Gastrocnemius medialis (tissue), 4 donors: ENCODE measurements around the gene RPL35. TPM values are rescaled to one million over a fixed set of nuclear protein-coding genes. Genes with fewer than 3 reads are reported as not detected.

Source experiments
- ATAC-seq, 2 donors: fragments of 150-250 bp; one replicate each; pipeline ENCODE4 v1.9.1; 2016
- DNase-seq, 2 donors: peaks; one replicate each; pipeline ENCODE4 v3.0.0-alpha.2; 2019
- H3K27ac ChIP-seq, 4 donors: fragments of 200-600 bp; sonication (generic); 1 replicate in 1 of 4; 2 replicates in 3 of 4; pipeline ENCODE4 v1.5.1; 2016 to 2018; ENCODE audit warnings: mild to moderate bottlenecking in 2 of 4, moderate library complexity in 1 of 4
- H3K27me3 ChIP-seq, 3 donors: fragments of 200-600 bp; sonication (generic) in 2 of 3; 1 replicate in 1 of 3; 2 replicates in 2 of 3; pipeline versions ENCODE4 v1.5.1 to v1.6.0; 2016 to 2019; ENCODE audit warnings: mild to moderate bottlenecking in 1 of 3, moderate library complexity in 1 of 3
- H3K36me3 ChIP-seq, 2 donors: fragments of 200-600 bp; sonication (generic) in 1 of 2; one replicate each; pipeline ENCODE4 v1.5.1; 2017 to 2018
- H3K4me1 ChIP-seq, 2 donors: fragments of 200-600 bp; sonication (generic) in 1 of 2; one replicate each; pipeline ENCODE4 v1.5.1; 2016 to 2017; ENCODE audit warnings: mild to moderate bottlenecking in 2 of 2
- H3K4me3 ChIP-seq, 4 donors: fragments of 200-600 bp; sonication (generic) in 3 of 4; 1 replicate in 1 of 4; 2 replicates in 3 of 4; pipeline ENCODE4 v1.5.1; 2016 to 2019; ENCODE audit warnings: mild to moderate bottlenecking in 2 of 4
- H3K9me3 ChIP-seq, 3 donors: fragments of 200-600 bp; sonication (generic) in 2 of 3; 1 replicate in 1 of 3; 2 replicates in 2 of 3; pipeline ENCODE4 v1.5.1; 2016 to 2019
- POLR2A ChIP-seq, 2 donors: fragments of 450-650 bp; IDR thresholded peaks; one replicate each; pipeline ENCODE4 v1.6.1; 2017; ENCODE audit warnings: antibody characterized with exemption in 2 of 2, mild to moderate bottlenecking in 2 of 2, moderate library complexity in 2 of 2
- in situ Hi-C, 4 donors: fragments of 200-750 bp; cut with MboI; loops; one replicate each; pipeline versions ENCODE4 v1.15.0 to v1.8.0; 2017; ENCODE audit warnings: low sequenced_read_pairs in 4 of 4
- intact Hi-C: fragments of 100-400 bp; cut with DNase I; formaldehyde crosslinking; loops from one replicate; pipeline ENCODE4 v1.15.1; 2023; ENCODE audit warnings: low total_unique reads
- total RNA-seq, 4 donors: library from RNA; depleted of rRNA; stranded (reverse); fragments of >200 nt; gene quantifications; one replicate each; pipeline versions ENCODE4 v1.1.0 to v1.2.3, GENCODE V29; 2016
- TF ChIP-seq, protein P1 (sequence below), 5 experiments: fragments of 450-650 bp in 3 of 5; fragments of 200-600 bp in 2 of 5; sonication (generic) in 2 of 5; IDR thresholded peaks in 4 of 5; conservative IDR thresholded peaks in 1 of 5; 1 replicate in 4 of 5; 2 replicates in 1 of 5; pipeline ENCODE4 v1.5.1; 2016 to 2019; ENCODE audit warnings: antibody characterized with exemption in 5 of 5, mild to moderate bottlenecking in 3 of 5, moderate library complexity in 3 of 5

RPL35 gene
- total RNA-seq, 4 donors from 2014 or later = 2,099 to 2,608 (median 2,478) TPM

DNA sequence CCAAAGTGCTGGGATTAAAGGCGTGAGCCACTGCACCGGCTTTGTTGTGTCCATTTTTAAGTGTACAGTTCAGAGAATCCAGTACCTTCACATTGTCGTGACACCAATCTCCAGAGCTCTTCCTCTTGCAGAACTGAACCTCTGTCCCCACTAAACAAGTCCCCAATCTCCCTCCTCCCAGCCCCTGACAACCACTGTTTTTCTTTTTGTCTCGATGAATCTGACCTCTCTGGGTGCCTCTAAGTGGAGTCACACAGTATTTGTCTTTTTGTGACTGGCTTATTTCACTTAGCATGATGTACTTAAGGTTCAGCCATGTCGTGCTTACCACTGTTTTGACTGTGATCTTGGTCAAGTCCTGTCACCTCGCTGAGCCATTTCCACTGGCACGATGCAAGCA is 6.9 kb downstream of the RPL35 start:
- no peak for ATAC-seq
- TF ChIP-seq, protein P1, sequence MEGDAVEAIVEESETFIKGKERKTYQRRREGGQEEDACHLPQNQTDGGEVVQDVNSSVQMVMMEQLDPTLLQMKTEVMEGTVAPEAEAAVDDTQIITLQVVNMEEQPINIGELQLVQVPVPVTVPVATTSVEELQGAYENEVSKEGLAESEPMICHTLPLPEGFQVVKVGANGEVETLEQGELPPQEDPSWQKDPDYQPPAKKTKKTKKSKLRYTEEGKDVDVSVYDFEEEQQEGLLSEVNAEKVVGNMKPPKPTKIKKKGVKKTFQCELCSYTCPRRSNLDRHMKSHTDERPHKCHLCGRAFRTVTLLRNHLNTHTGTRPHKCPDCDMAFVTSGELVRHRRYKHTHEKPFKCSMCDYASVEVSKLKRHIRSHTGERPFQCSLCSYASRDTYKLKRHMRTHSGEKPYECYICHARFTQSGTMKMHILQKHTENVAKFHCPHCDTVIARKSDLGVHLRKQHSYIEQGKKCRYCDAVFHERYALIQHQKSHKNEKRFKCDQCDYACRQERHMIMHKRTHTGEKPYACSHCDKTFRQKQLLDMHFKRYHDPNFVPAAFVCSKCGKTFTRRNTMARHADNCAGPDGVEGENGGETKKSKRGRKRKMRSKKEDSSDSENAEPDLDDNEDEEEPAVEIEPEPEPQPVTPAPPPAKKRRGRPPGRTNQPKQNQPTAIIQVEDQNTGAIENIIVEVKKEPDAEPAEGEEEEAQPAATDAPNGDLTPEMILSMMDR (IDR thresholded peaks at IDR 0.05 in 4 of 5, conservative IDR thresholded peaks at IDR 0.05 in 1 of 5) = no peak
- intact Hi-C loops (no loop called here), in situ Hi-C loops (loop anchor here in 3 of 4 donors (5.0 kb wide), 1 partner anchor 83 kb away; the partner anchor contains the start of gene NR6A1 (in 3 of the 3))
- H3K4me1 ChIP-seq = peaks cover 39 to 42% of the 10 kb centered on the region in 2 donors
- peaks cover 0 to 31% of the 10 kb centered on the region in 2 donors for H3K36me3 ChIP-seq
- DNase-seq = no peak
- H3K9me3 ChIP-seq = no peaks in the 10 kb centered on the region
- H3K27ac ChIP-seq = no peak overlapping the region
- no peak overlapping the region for H3K4me3 ChIP-seq
- H3K27me3 ChIP-seq = no peaks in the 10 kb centered on the region

DNA sequence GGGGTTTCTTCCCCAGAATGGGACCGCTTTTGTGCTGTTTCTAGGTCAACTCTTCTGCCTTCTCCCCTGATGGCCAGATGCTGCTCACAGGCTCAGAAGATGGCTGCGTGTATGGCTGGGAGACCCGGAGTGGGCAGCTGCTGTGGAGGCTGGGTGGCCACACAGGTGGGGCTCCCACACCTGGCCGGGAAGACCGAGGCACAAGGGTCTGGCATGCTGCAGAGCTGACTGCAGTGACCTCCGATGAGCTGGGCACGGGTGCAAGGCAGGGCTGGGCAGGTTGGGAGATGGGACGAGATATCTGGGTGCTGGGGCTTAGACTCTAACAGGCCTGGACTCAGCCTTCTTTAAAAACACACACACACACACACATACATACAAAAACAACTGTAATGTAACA is 7.6 kb downstream of the RPL35 start:
- in situ Hi-C loops = loop anchor here in 2 of 4 donors (5.0 kb wide), 1 partner anchor 82 kb away; the partner anchor contains the start of gene NR6A1 (in 2 of the 2)
- Histone ChIP-seq H3K27ac (no peak overlapping the region), H3K4me3 (no peak overlapping the region), H3K9me3 (no peaks in the 10 kb centered on the region), H3K36me3 (peaks cover 0 to 25% of the 10 kb centered on the region in 2 donors), H3K4me1 (peaks cover 36 to 38% of the 10 kb centered on the region in 2 donors), H3K27me3 (no peaks in the 10 kb centered on the region)
- DNase-seq (no peak), ATAC-seq (no peak)
- intact Hi-C loops = no loop called here
- no peak for TF ChIP-seq POLR2A (IDR thresholded peaks at IDR 0.05)

DNA sequence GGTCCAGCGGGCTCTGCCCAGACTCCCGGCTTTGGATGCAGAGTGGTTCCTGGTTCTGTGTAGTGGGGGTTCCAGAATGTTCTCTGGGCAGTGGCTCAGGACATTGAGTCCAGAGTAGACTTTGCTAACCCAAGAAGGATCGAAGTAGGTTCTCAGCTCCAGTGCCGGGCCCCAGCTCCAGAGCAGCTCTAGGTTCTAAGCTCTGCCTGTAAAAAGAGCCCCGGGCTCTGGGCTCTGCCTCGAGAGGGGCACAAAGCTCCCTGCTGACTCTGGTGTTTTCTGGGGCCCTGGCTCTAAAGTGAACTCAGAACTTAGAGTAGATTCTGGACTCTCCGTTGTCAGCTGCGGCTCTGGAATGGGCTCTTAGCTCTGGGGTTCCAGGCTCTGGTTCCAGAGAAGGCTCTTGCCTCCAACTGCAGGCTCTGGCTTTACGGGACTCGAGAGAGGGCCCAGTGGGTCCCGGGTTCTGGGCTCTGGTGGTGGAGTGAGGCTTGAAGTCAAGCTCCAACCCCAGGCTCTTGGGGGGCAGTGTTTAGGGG is 8.1 kb downstream of the RPL35 start:
- Histone ChIP-seq H3K9me3 (no peaks in the 10 kb centered on the region), H3K27ac (peak overlapping the region in 1 of 4 donors; percentile 89), H3K4me3 (peak overlapping the region; percentile 35 to 59 (median 50)), H3K27me3 (no peaks in the 10 kb centered on the region), H3K4me1 (peaks cover 31 to 33% of the 10 kb centered on the region in 2 donors), H3K36me3 (peaks cover 0 to 20% of the 10 kb centered on the region in 2 donors)
- no peak for DNase-seq
- intact Hi-C loops (no loop called here), in situ Hi-C loops (loop anchor here in 2 of 4 donors (5.0 kb wide), 1 partner anchor 81 kb away; the partner anchor contains the start of gene NR6A1 (in 2 of the 2))
- ATAC-seq = no peak
- TF ChIP-seq POLR2A (IDR thresholded peaks at IDR 0.05) = no peak

DNA sequence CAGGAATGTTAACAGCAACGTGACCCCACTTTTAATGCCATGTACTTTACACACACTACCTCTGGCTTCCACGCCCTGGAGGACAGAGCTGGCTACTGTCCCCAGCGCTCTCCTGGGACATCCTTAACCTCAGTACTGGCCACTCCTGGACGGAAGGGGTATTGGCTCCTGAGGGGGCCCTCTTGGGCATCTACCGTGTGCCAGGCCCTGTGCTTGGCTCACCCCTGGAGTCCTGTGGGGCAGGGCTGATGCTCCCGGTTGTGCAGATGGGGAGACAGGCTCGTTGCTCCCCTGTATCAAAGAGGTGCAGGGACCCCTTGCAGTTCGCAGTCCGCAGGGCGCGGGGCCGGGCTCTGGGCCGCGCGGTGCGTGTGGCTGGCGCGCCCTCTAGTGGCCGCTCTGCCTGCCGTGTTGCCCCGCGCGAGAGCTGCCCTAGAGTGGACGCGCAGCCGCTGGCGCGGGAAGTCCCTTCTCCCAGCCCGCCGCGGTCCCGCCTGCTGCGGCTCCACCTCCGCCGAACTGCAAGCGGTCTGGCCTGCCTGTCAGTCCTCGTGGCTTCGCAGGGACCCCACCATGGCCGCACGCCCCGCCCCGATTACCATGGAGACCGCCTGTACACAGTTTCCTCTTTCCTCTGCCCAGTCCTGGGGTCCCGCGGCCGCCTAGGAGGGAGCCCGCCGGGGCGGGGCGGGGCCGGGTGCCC is 8.8 kb downstream of the RPL35 start, which contains the start of gene WDR38:
TSS of gene WDR38 (plus strand) at position 632 of the 703 bp plus-strand sequence. CDS start 72 bp downstream, outside the sequence.
- Histone ChIP-seq H3K27me3 (no peaks in the 10 kb centered on the region), H3K4me1 (peaks cover 28 to 32% of the 10 kb centered on the region in 2 donors), H3K4me3 (peak within 1 kb of the TSS; percentile 35 to 59 (median 50)), H3K36me3 (peaks cover 0 to 13% of the 10 kb centered on the region in 2 donors), H3K9me3 (no peaks in the 10 kb centered on the region), H3K27ac (peak within 1 kb of the TSS; percentile 80 to 93 (median 90))
- ATAC-seq = peak; percentile 86 to 88
- TF ChIP-seq, protein P1 (IDR thresholded peaks at IDR 0.05 in 4 of 5, conservative IDR thresholded peaks at IDR 0.05 in 1 of 5) = peak; percentile 95 to 100 (median 100)
- TF ChIP-seq POLR2A (IDR thresholded peaks at IDR 0.05) = no peak
- intact Hi-C loops = loop anchor here (1.0 kb wide), 2 partner anchors 13 to 81 kb away; no protein-coding TSS in a partner anchor
- peak; percentile 88 to 94 for DNase-seq
- in situ Hi-C loops = loop anchor here in 2 of 4 donors (5.0 kb wide), 1 partner anchor 81 kb away; the partner anchor contains the start of gene NR6A1 (in 2 of the 2)

DNA sequence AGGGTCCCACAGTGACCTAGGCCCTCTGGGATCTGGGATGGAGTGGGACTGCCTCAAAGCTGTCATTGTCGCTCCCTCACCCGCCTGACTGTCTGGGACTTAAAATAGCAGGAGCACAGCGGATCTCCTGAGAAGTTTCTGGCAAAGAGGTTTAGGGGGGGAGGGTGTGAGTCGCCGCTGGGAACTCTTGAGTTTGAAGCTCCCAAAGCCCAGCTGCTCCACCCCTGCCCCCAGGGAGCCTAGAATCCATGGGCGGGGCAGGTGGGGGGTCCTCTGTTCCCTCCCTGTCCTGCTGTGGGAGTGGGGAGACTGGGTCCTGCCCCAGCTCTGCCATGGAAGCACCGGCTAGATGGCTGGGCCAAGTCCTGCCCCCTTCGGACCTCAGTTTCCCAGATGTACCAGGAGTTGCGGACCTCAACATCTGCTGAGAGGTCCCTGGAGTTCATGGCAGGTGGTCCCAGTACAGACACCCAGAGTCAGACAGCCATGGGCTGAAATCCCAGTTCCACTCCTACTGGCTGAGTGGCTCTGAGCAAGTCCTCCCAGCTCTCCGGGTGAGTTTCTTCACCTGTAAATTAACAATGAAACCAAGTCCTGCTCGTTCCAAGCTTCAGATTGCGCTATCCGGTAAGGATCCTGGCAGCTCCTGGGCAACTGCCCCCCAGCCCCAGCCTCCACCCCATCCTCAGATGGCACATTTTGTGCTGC is 9.5 kb downstream of the RPL35 start:
- peak; percentile 35 to 49 for TF ChIP-seq POLR2A (IDR thresholded peaks at IDR 0.05)
- TF ChIP-seq, protein P1 (IDR thresholded peaks at IDR 0.05 in 4 of 5, conservative IDR thresholded peaks at IDR 0.05 in 1 of 5) = no peak
- peak; percentile 69 to 72 for ATAC-seq
- H3K9me3 ChIP-seq = no peaks in the 10 kb centered on the region
- peaks cover 0 to 6% of the 10 kb centered on the region in 2 donors for H3K36me3 ChIP-seq
- H3K27me3 ChIP-seq = no peaks in the 10 kb centered on the region
- intact Hi-C loops (loop anchor here (1.0 kb wide), 2 partner anchors 12 to 80 kb away; no protein-coding TSS in a partner anchor), in situ Hi-C loops (loop anchor here in 2 of 4 donors (5.0 kb wide), 1 partner anchor 80 kb away; the partner anchor contains the start of gene NR6A1 (in 2 of the 2))
- peak overlapping the region; percentile 35 to 59 (median 50) for H3K4me3 ChIP-seq
- DNase-seq = peak; percentile 81 to 88
- peak overlapping the region; percentile 80 to 93 (median 90) for H3K27ac ChIP-seq
- H3K4me1 ChIP-seq = peaks cover 28 to 32% of the 10 kb centered on the region in 2 donors
